Stimulated activated CD8-positive, alpha-beta memory T cell treated with anti-CD3 and anti-CD28 coated beads, Interleukin-7, amount 100 ng/mL, for 24 hours (primary cell): ENCODE data around the gene LGALS7.

Source experiments
- DNase-seq: peaks from one replicate; pipeline ENCODE4 v3.0.0-alpha.2; 2020; ENCODE audit warnings: low read depth

The LGALS7 gene

DNA sequence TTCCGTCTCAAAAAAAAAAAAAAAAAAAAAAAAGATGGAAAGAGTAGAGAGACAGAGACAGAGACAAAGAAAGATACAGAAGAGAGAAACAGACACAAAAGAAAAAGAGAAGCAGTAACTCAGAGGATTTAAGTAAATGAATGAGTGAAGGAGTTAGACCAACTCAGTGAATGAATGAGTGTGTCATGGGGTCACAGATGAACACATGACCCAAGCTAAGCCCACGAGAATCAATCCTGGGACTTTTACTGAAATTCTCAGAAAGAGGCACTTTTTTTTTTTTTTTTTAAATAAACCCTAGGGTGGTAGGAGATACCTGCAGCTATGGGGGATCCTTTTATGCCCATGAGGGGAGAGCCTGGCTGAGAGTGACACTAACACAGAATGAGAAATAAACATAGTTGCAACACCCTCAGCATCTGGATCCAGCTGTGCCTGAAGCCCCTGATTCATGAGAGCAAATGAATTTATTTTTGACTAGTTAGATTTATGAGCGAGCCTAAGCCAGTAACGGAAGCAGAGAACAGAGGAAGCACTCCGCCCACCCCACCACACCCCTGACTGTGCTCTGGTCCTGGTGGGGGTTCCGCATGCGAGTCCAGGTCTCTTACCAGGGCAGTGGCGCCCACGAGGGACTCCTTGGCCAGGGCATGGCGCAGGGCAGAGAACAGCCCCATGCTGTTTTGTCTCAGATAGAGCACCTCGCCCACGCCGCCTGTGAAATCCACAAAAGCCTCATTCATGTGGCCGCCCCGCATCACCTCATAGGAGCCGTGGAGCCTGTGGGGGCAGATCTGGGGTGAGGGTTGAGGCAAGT, 33.7 kb downstream of the LGALS7 start:
- DNase-seq = no peak

DNA sequence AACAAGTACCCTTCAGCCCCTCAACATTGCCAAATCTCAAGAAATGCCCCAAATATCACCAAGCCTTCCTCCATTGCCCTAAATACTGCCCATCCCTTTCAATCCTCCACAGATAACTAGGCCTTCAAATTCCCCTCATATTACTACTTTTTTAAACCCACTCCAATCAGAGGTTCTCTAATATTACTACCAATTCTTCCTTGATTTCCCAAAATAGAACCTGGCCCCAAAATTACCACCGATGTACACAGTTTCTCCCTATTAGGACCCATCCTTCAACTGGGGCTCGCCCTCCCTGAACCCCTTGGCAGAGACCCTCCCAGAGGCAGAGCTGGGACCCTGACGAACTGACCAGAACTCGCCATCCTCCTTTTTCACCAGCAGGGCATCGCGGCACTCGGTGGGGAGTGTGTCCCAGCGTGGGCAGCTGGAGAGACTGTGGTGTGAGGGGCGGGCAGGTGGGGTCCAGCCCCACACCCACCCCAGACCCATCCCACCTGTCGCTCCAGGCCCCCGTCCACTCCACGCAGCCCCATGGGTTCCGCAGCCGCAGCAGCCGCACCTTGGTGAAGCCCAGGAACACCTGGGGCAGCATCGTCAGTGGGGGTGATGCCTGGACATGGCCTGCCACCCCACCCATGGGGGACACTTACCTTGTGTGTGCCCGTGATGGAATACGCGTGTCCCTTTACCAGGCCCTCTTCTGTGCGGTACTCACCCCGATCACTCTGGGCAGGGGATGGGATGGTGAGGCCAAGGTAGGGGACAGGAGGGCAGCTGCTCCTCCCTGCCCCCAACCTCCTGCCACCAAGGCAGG, 35.2 kb downstream of the LGALS7 start:
- no peak for DNase-seq

DNA sequence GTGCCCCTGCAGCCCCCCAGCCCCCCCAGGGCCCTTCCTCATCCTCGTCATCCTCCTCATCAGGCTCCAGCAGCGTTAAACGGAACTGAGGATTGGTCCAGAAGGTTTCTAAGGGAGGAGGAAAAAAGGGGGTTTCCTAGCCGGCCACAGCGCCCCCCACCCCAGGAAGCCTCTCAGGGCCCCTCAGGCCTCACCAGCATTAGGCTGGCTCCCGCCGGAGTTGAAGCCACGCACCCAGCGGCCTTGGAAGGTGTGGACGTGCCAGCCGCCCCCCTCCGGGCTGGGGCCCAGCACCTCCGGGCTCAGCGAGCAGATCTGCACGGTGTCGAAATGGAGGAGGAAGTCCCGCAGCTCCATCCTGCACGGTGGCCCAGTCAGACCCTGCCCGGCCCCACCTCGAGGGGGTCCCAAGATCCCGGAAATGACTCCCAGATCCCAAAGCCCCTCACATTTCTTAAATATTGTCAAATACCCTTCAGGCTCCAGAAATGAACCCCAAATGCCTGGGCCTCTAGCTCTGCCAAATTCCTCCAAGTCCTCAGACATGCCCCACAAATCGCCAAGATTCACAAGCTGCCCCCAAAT, 35.9 kb downstream of the LGALS7 start:
- no peak for DNase-seq

DNA sequence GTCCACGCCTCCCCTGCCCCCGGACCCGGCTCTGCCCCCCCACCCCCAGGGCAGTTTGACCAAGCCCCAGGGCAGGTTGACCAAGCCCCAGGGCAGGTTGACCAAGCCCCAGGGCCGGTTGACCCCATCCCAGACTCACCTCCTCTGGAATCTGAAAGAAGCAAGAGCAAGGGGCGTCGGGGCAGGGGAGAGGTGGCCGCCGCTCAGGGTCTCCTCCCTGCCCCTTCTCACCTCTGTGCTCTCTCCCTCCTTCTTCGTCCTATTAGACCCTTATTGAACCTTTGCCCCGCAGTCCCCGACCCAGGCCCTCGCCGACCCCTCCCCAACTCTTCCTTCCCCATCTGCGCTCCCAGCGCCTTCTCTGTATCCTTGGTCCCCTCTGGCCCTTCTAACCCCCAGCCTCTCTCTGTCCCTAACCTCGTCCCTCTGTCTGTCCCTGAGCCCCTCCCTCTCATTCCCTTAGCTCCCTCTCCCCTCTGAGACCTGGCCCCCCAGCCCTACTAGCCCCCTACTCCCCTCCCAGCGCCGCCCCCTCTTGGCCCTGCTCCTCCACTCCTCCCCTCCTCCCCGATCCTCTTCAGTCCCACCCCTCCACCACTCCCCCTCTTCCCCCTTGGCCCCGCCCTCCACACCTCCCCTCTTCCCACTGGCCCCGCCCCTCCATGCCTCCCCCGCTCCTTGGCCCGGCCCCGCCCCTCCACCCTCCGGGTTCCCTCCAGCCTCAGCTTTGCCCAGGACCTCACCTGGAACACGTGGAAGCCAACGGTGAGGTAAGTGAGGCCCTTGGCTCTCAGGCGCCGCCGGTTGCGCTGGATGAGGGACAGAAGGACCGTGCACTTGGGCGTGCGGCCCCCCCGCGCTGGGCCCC, 36.7 kb downstream of the LGALS7 start:
- peak; percentile 47 for DNase-seq

DNA sequence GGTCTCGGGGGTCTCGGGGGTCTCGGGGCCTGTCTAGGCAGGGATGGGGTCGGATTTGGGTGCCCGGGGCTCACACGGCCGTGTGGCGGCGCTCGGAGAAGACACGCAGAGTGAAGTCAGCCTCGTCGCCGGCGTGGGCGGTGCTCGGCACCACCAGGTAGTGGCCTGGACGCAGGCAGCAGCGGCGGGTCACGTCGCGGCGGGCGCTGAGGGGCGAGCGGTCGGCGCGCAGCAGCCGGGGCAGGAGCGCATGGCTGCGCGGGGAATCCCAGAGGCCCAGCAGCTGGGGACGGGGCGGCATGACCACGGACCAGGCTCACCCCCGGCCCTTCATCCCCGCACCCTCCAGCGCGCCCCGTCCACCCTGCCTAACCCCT, 37.3 kb downstream of the LGALS7 start:
- no peak for DNase-seq

DNA sequence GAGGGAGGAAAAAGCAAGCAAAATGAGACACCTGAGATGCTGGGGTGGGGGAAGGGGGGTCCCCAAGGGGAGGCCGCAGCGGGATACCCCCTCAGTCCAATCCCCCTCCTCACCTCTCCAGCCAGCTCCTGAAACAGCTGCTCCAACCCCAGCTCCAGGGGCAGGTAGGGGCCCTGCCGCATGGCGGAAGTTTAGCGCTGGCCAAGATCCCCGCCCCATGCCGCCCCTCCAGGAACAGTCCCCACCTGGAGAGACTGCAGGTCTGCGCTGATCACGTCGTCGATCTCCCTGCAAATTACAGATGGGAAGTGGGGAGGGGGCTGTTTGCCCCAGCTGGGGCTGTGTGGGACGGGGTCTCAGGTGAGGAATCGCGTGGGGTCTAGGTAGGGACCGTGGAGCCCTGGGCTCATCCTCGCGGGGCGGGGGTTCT, 38.0 kb downstream of the LGALS7 start:
- DNase-seq = no peak

DNA sequence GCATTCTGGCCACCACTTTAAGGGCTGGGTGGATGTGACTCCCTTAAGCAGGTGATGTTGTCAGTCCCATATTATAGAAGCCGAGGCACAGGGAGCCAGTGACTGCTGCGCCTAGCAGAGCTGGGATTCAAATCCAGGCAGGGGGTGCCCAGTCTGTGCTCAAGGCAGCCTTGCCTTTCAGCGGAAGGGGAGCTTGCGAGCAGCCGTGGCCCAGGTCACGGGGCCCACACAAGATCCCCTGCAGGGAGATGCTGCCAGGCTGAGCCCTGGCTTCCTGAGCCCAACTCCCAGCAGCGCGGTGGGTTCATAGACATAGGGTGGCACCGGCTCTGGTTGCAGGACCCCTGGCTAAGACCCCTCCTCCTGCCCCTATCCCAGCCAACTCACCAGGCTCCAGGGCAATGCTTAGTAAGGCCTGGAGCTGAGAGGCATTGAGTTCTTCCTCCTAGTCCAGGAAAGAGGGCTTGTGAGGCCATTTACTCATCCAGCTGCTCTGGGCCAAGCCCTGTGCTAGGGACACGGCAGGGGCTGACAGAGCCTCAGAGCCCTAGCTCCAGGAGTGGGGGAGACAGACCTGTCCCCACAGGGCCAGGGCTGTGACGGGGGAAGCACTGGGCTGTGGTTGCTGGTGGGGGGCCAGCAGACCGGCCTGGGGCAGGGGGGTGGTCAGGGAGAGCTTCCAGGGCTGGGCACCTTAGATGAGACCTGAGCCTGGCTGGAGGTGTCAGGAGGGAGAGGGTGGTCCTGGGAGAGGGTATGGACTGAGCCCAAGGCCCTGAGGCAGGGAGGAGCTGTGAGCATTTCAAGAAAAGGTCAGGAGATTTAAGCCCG, 38.7 kb downstream of the LGALS7 start:
- DNase-seq = no peak

DNA sequence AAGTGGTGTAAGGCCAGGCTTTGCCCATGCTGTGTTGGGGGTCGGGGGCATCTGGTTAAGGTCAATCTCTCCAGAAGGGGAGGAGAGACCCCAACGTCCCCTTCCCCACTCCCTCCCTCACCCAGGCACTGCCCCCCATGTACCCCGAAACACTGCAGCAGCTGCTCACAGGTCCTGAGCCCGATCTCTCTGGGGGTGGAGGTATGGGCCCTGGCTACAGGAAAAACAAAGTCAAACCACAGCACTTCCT, 39.2 kb downstream of the LGALS7 start:
- DNase-seq = no peak

DNA sequence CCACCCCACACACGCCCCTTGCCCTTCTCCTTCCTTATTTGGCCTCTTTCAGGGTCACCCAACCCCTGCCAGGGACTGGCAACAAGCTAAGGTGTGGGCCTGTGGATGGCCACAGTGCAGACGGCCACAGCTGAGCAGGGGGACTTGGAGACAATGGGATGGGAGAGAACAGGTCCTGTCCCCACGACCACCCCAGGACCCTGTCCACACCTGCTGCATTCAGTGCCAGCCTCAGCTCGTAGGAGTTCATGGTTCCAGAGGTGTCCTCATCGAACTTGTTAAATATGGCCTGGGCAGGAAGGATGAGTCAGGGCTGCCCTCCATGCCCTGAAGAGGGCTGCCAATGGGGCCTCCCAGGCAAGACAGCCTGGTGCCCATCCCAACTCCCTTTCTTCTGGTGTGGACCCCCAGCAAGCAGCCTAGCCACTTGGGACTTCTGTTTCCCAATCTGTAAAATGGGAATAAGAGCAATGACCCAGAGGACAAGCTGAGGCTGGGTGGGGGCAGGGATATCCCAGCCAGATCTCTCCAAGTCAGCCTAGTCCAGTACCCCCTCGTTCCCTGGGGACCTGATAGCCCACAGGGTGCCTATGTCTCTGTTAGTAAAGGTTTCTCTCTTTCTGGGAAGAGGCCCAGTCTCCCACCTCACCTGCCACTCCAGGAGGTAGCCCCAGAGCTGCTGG, 39.7 kb downstream of the LGALS7 start:
- no peak for DNase-seq

DNA sequence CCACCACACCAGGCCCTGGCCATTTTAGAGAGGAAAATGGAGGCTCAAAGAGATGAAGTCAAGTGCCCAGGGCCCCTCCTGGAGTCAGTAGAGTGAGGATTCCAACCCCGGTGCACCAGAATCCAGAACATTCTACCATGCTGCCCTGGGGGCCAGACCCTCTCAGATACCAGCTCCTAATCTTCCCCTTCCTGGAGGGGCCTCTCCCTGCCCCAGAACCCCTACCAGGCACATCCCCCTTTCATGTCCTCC, 40.1 kb downstream of the LGALS7 start:
- no peak for DNase-seq

DNA sequence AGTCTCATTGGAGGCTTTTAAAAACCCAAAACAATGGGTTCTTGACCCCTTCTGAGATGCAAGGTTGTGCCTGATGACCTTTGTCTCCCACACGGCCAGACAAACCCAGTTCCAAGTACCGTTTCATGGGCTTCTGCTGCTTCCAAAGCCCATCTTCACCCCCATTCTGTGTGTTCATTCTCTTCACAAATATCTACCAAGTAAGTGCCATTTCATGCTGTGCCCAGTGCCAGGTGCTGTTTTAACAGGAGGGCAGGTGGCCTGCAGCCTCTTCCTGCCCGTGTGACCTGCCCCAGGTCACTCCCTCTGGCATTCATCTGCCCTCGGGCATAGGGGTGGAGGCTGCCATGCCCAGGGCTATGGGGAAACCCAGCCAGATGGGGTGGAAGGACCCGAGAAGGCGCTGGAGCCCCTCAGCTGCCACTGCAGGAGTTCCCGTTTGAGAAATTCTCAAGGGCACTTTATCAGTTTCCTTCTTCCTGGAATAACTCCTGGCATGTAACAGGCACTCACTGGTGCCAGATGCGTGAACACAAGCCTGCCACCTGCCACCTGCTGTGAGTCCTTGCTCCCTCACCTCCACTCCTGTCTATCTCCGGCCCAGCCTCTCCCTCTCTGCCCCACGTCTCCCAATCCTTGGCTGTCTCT, 41.5 kb downstream of the LGALS7 start:
- no peak for DNase-seq

DNA sequence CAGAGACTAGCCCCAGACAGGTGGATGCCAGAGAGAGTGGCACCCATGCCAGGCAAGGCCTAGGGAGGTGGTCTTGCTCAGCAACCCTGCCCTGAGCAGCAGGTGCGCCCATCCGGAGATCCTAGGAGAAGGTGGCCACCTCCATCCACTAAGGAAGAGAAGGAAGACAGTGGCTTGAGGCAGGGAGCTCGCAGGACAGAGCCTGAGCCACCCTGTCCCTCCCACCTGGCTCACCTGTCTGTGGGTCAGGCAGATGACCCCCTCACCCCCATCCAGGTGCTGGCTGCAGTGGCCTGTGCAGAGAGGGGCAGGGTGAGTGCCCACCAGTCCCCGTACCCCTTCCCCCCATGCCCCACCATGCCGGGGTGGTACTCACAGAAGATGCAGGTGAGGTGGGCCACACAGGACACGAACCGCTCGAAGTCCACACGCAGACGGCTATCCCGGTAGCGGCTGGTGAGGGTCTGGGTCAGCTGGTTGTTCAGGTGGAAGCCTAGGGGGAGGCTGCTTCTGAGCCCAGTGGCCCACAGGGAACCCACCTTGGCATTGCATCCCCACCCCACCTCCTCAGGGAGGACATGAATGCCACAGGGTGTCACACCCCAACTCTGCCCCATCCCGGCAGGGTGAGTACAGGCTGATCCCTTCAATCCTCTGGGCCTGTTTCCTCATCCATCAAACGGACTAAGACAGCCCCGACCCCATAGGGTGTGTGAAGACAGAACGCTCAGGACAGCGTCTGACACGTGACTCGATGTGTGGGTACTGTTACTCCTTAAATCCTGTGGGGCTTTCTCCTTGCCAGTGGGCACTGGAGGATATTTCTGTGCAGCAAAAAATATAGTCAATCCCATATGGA, 42.4 kb downstream of the LGALS7 start:
- no peak for DNase-seq

DNA sequence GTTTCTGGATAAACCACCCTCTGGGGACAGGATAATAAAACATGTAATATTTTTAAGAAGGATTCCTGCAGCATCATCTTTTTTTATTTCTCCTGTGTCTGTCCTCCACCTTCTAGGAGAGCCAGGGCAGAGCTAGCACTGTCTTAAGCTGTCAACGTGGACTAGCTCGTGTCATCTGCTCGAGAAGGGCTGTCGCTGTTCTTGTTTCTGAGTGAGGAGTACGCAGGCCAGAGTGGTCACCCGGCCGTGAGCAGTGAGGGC, 42.9 kb downstream of the LGALS7 start:
- DNase-seq = no peak

DNA sequence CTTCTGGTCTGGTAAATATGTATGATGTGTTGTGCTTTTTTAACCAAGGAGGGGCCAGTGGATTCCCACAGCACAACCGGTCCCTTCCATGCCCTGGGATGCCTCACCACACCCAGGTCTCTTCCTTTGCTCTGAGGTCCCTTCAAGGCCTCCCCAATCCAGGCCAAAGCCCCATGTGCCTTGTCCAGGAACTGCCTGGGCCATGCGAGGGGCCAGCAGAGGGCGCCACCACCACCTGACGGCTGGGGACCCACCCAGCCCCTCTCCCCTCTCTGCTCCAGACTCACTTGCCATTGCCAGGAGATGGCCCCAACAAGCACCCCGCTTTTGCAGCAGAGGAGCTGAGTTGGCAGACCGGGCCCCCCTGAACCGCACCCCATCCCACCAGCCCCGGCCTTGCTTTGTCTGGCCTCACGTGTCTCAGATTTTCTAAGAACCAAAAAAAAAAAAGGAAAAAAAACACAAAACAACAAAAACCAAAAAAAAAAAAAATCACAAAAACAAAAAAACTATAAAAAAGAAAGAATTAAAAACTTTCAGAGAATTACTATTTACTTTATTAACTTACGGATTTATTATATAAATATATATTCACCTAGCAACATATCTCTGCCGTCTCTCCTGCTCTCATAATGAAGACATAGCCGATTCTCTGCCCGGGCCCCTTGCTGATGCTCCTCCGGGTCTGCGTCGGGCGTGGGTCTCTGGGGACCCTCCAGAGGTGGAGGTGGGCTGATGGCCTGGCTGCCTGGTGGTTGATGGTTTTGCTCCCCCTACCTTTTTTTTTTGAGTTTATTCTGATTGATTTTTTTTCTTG, 43.5 kb downstream of the LGALS7 start:
- DNase-seq = peak; percentile 70

DNA sequence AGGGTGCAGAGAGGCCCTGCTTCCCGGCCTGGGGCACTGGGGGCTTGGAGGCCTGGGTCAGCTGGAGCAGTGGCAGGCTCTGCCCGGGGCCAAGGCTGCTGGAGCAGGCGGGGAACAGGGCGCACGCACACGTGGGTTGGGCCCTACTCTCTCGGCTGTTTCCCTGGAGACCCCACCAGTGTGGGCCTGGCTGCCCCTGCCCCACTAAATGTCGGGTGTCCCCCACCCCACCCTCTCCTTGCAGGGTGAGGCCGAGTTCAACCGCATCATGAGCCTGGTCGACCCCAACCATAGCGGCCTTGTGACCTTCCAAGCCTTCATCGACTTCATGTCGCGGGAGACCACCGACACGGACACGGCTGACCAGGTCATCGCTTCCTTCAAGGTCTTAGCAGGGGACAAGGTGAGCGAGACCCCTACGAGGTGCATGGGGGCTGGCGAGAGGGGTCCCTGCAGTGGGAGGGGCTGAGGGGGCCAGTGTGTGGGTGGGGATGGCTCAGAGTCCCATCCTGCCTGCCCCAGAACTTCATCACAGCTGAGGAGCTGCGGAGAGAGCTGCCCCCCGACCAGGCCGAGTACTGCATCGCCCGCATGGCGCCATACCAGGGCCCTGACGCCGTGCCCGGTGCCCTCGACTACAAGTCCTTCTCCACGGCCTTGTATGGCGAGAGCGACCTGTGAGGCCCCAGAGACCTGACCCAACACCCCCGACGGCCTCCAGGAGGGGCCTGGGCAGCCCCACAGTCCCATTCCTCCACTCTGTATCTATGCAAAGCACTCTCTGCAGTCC, 44.4 kb downstream of the LGALS7 start:
- no peak for DNase-seq

DNA sequence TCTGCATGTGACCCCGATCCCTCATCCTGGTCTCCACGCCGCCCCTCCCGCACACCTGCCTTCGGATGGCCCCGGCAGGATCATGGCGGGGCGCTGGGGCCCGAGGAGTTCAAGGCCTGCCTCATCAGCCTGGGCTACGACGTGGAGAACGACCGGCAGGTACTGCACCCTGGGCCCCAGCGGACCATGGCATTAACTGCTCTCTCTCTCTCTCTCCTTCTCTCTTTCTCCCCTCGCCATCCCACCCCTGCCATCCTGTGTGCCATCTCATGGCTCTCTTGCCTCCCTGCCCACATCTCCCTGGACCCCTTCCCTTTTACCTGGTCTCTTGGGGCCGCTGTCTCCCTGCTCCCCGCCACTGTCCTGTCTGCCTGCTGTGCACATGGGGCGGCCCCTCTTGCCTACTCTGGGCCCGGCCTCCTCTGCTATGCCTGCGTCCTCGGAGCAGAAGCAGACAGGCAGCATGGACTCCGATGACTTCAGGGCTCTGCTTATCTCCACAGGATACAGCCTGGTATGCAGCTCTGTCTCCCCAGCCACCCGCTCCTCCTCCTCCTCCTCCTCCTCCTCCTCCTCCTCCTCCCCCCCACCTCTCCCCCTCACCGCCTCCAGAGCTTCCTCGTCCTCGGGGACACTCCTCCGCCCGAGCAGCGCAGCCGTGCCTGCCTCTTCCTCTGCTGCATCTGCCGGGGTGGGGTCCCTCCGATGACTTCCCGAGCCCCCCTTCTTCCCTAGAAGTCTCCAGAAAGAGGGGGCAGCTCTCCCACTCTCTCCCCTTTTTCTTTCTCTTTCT, 45.3 kb downstream of the LGALS7 start:
- DNase-seq = no peak

DNA sequence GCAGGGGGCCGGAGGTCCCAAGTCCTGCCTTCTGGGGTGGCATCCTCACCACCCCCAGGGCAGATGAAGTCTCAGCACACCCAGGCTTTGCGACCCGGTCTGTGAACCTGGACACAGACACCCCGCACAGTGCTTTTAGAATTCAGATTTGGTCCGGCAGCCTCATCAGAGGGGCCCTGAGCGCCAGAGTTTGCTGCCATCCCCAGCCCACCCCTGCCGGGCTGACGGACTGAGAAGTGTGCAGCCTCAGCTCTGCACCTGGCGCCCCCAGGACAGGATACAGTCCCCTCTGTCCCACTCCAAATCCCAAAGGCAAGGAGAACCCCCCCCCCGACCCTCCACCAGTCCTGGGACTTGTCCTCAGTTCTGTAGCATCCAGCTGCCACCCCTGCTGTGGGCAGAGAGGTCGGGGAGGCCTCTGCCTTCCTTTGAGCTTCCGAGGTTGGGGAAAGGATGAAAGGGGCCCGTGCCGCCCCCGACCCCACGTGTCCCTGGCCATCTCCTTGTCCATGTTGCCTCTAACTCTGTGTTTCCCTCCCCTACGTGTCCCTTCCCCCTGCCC, 45.9 kb downstream of the LGALS7 start:
- DNase-seq = no peak
